ENCODE data around the gene KTN1.

GRCh38 chr14:55698051-55698450, 118.0 kb downstream of the KTN1 start:
- TF ChIP-seq CTCF (IDR thresholded peaks at IDR 0.05) = no peak
- no peak for TF ChIP-seq POLR2A (IDR thresholded peaks at IDR 0.05)

Data from breast epithelium (tissue), 3 donors.